ENCODE data around the gene CDCA3. TPM values are rescaled to one million over a fixed set of nuclear protein-coding genes. Genes with fewer than 3 reads are reported as not detected.

CDCA3 gene
- total and polyA plus RNA-seq, 2 of the 13 experiments (the other 11 are each of a cell fraction or from before 2014, with no cell fraction given), result 32.7 to 56.5 TPM

DNA sequence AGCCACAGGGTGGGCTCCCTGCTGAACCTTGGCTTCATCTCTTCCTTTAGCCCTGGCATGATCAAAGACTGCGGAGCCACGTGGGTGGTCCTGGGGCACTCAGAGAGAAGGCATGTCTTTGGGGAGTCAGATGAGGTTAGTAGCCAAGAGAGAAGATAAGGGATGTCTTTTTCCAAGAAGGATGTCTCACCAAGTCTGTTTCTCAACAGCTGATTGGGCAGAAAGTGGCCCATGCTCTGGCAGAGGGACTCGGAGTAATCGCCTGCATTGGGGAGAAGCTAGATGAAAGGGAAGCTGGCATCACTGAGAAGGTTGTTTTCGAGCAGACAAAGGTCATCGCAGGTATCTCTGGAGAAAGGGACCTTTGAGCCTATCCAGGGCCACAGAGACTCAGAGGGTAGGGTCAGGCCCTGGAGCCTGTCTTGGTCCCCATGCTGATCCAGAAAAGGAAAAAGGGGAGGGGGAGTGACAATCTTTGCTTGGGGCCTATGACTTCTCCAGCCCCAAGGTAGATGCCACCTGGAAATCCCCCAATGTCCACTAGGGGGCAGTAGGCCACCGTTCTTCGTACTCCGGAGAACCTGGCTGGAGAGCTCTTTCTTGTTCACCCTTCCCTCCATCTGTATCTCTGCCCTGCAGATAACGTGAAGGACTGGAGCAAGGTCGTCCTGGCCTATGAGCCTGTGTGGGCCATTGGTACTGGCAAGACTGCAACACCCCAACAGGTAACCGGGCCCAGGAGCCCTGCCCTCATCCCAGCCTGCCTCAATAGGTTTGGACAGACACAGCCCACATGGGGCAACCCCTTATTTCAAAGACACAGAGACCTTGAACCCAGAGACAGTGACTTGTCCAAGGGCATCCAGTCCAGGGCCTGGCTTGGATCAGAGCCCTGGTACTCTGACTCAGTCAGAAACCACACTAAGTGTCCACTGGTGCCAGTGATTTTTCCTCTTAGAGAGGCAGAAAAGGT, 18.2 kb upstream of the CDCA3 start (continued):
- TF ChIP-seq, protein P1, sequence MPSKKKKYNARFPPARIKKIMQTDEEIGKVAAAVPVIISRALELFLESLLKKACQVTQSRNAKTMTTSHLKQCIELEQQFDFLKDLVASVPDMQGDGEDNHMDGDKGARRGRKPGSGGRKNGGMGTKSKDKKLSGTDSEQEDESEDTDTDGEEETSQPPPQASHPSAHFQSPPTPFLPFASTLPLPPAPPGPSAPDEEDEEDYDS (CRISPR knock-in tag; IDR thresholded peaks at IDR 0.05), result peak; percentile 12; the same call in 1 of the 2 replicates
- TF ChIP-seq, protein P2, sequence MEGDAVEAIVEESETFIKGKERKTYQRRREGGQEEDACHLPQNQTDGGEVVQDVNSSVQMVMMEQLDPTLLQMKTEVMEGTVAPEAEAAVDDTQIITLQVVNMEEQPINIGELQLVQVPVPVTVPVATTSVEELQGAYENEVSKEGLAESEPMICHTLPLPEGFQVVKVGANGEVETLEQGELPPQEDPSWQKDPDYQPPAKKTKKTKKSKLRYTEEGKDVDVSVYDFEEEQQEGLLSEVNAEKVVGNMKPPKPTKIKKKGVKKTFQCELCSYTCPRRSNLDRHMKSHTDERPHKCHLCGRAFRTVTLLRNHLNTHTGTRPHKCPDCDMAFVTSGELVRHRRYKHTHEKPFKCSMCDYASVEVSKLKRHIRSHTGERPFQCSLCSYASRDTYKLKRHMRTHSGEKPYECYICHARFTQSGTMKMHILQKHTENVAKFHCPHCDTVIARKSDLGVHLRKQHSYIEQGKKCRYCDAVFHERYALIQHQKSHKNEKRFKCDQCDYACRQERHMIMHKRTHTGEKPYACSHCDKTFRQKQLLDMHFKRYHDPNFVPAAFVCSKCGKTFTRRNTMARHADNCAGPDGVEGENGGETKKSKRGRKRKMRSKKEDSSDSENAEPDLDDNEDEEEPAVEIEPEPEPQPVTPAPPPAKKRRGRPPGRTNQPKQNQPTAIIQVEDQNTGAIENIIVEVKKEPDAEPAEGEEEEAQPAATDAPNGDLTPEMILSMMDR (CRISPR knock-in tag; IDR thresholded peaks at IDR 0.05), result peak; percentile 91
- TF ChIP-seq KMT2A (CRISPR knock-in tag; IDR thresholded peaks at IDR 0.05), result no peak
- TF ChIP-seq RBFOX2 (IDR thresholded peaks at IDR 0.05; ENCODE audit: low read depth, low read length), result peak; percentile 57
- TF ChIP-seq, protein P3, sequence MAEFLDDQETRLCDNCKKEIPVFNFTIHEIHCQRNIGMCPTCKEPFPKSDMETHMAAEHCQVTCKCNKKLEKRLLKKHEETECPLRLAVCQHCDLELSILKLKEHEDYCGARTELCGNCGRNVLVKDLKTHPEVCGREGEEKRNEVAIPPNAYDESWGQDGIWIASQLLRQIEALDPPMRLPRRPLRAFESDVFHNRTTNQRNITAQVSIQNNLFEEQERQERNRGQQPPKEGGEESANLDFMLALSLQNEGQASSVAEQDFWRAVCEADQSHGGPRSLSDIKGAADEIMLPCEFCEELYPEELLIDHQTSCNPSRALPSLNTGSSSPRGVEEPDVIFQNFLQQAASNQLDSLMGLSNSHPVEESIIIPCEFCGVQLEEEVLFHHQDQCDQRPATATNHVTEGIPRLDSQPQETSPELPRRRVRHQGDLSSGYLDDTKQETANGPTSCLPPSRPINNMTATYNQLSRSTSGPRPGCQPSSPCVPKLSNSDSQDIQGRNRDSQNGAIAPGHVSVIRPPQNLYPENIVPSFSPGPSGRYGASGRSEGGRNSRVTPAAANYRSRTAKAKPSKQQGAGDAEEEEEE (CRISPR knock-in tag; IDR thresholded peaks at IDR 0.05; ENCODE audit: borderline replicate concordance), result no peak
- TF ChIP-seq JARID2 (CRISPR knock-in tag; IDR thresholded peaks at IDR 0.05; ENCODE audit: insufficient replicate concordance), result no peak
- TF ChIP-seq RFX3 (CRISPR knock-in tag; IDR thresholded peaks at IDR 0.05), result no peak
- no peak; the same call in 1 of the 2 replicates for TF ChIP-seq ZNF558 (CRISPR knock-in tag; IDR thresholded peaks at IDR 0.05; ENCODE audit: borderline replicate concordance)
- no peak for TF ChIP-seq FOXK1 (CRISPR knock-in tag; IDR thresholded peaks at IDR 0.05; ENCODE audit: borderline replicate concordance, low read depth)
- TF ChIP-seq TGIF2 (CRISPR knock-in tag; IDR thresholded peaks at IDR 0.05), result 0 out of 2 replicates have a peak, but pooled peaks have one; percentile 16
- TF ChIP-seq MIXL1 (CRISPR knock-in tag; IDR thresholded peaks at IDR 0.05), result no peak
- TF ChIP-seq, protein P4, sequence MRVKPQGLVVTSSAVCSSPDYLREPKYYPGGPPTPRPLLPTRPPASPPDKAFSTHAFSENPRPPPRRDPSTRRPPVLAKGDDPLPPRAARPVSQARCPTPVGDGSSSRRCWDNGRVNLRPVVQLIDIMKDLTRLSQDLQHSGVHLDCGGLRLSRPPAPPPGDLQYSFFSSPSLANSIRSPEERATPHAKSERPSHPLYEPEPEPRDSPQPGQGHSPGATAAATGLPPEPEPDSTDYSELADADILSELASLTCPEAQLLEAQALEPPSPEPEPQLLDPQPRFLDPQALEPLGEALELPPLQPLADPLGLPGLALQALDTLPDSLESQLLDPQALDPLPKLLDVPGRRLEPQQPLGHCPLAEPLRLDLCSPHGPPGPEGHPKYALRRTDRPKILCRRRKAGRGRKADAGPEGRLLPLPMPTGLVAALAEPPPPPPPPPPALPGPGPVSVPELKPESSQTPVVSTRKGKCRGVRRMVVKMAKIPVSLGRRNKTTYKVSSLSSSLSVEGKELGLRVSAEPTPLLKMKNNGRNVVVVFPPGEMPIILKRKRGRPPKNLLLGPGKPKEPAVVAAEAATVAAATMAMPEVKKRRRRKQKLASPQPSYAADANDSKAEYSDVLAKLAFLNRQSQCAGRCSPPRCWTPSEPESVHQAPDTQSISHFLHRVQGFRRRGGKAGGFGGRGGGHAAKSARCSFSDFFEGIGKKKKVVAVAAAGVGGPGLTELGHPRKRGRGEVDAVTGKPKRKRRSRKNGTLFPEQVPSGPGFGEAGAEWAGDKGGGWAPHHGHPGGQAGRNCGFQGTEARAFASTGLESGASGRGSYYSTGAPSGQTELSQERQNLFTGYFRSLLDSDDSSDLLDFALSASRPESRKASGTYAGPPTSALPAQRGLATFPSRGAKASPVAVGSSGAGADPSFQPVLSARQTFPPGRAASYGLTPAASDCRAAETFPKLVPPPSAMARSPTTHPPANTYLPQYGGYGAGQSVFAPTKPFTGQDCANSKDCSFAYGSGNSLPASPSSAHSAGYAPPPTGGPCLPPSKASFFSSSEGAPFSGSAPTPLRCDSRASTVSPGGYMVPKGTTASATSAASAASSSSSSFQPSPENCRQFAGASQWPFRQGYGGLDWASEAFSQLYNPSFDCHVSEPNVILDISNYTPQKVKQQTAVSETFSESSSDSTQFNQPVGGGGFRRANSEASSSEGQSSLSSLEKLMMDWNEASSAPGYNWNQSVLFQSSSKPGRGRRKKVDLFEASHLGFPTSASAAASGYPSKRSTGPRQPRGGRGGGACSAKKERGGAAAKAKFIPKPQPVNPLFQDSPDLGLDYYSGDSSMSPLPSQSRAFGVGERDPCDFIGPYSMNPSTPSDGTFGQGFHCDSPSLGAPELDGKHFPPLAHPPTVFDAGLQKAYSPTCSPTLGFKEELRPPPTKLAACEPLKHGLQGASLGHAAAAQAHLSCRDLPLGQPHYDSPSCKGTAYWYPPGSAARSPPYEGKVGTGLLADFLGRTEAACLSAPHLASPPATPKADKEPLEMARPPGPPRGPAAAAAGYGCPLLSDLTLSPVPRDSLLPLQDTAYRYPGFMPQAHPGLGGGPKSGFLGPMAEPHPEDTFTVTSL (CRISPR knock-in tag; IDR thresholded peaks at IDR 0.05; ENCODE audit: borderline replicate concordance), result no peak
- TF ChIP-seq ESRRA (CRISPR knock-in tag; IDR thresholded peaks at IDR 0.05; ENCODE audit: low read depth), result peak; percentile 24; the same call in 1 of the 2 replicates

Measured in HepG2 (cell line).